Activated gamma-delta T cell treated with anti-CD3 and anti-CD28 coated beads, Interleukin-2, amount 50 U/mL, for 16 hours (primary cell): ENCODE results near the gene ZNF804A.

Experiments
- DNase-seq: peaks from one replicate; pipeline ENCODE4 v3.0.0-alpha.2; 2020; ENCODE audit warnings: low read depth

ZNF804A gene

DNA sequence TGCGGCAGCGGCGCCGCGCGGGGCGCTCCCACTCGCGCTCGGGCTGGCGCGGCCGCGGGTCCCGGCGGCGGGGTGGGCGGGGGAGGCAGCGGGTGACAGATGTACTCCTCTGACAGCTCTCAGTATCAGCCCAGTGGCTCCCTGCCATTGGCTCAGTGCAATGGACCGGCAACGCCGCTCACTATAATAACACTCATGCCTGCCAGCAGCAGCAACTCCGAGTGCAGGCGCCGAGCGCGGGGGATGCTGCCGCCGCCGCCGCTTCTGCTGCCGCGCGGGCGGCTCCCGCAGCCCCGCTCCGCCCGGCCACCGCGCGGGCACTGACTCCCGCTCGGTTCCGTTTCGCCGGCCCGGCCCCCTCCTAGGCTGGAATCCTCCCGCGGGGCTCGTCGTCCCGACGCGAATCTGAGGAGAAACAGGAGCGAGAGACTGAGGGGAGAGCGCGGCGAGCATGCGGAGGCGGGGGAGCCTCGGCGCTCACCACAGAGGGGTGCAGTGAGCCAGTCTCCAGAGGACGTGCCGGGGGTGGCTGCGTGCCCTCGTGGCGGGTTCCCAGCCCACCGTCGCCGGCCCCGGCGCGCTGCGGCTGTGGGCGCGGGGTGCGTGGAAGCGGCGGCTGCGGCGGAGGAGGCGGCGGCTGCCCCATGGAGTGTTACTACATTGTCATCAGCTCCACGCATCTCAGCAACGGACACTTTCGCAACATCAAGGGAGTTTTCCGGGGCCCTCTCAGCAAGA is at the start of gene ZNF804A:
ZNF804A (plus strand) TSS at position 214 of the 738 bp plus-strand sequence; CDS start at position 645, 431 bp downstream.
- DNase-seq: no peak

GRCh38 chr2:184549153-184549552 is 49.2 kb upstream of the ZNF804A start:
- no peak for DNase-seq

GRCh38 chr2:184551626-184552025 is 46.7 kb upstream of the ZNF804A start:
- DNase-seq: no peak

DNA sequence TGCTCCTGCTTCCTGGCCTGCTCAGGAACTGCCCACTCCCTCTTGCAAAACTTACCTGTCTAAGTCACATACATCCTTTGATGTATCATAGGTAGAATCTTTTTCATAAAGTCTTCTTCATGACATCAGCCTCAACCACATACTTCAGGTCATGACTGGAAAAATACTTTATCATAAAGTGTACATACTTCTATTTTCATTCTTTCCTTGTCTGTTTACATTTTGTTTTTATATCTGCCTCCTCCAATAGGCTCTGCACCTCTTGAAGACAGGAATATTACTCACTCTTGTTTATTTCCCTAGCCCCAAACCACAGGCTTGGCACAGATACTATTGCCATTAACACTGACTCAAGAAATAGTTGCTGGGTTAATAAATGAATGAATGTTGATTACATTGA is 43.6 kb upstream of the ZNF804A start:
- DNase-seq: no peak

GRCh38 chr2:184555352-184555751 is 43.0 kb upstream of the ZNF804A start:
- DNase-seq: no peak

DNA sequence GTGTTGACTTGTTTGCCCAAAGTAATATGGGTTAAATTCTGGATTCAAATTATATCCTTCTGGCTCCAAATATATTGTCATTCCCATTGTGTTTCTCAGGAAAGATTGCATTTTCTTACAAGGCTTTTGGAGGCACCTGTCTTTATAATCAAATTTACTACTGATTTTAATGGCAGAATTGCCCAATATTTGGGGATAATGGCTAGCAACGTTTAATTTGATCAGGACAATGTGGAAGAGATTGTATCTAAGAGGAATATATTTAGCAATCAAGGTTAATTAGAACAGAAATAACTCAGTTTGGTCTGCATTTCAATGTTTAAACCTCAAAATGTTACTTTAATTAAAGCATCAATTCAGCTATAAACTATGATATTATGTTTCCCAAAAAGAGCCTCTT is 41.7 kb upstream of the ZNF804A start:
- no peak for DNase-seq

GRCh38 chr2:184558713-184559464 is 39.4 kb upstream of the ZNF804A start:
- DNase-seq: no peak

GRCh38 chr2:184560603-184561002 is 37.7 kb upstream of the ZNF804A start:
- no peak for DNase-seq

DNA sequence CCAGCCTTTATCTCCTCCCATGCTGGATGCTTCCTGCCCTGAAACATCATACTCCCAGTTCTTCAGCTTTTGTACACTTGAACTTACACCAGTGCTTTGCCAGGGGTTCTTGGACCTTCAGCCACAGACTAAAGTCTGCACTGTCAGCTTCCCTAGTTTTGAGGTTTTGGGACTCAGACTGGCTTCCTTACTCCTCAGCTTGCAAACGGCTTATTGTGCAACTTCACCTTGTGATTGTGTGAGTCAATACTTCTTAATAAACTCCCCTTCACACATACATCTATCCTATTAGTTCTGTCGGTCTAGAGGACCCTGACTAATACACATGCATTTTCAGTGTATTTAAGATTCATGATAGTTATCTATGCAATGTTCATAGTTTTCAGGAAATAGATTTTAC is 35.8 kb upstream of the ZNF804A start:
- no peak for DNase-seq

DNA sequence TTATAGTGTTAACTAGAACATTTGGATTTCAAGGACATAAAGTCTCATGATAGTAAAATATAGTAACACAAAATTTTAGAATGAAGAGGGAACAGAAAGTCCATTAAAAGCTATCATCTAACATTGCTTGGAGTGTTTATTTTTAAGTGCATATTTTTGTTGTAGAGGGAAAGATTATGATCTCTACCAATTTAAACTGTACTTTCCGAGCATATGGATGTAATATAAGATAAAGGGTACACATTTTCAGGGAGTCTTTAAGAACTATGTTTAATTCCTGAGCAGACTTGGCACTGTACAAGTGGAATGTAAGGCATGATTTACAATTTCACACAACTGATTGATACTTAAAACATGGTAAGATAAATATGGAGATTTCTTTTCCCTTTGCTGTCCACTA is 34.2 kb upstream of the ZNF804A start:
- DNase-seq: no peak

GRCh38 chr2:184566716-184567115 is 31.6 kb upstream of the ZNF804A start:
- DNase-seq: no peak

DNA sequence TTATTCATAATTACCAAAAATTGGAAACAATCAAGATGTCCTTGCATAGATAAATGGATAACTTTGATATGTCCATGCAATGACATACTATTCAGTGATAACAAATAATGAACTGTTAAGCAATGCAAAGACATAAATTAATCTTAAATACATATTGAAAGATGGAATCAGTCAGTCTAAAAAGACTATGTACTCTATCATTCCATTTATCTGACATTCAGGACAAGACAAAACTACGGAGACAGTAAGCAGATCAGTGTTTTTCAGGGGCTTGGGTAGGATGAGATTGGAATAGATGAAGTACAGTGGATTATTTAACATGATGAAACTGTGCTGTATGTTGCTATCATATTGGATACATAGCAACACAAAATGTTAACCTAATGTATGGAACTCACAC is 21.3 kb upstream of the ZNF804A start:
- no peak for DNase-seq

- no peak for DNase-seq
Observed at GRCh38 chr2:184577743-184578142, 20.6 kb upstream of the ZNF804A start.

GRCh38 chr2:184579226-184579625 is 19.1 kb upstream of the ZNF804A start:
- DNase-seq: no peak

- no peak for DNase-seq
Observed at GRCh38 chr2:184581391-184581790, 16.9 kb upstream of the ZNF804A start.

- DNase-seq: no peak
Observed at GRCh38 chr2:184589261-184589660, 9.1 kb upstream of the ZNF804A start.

DNA sequence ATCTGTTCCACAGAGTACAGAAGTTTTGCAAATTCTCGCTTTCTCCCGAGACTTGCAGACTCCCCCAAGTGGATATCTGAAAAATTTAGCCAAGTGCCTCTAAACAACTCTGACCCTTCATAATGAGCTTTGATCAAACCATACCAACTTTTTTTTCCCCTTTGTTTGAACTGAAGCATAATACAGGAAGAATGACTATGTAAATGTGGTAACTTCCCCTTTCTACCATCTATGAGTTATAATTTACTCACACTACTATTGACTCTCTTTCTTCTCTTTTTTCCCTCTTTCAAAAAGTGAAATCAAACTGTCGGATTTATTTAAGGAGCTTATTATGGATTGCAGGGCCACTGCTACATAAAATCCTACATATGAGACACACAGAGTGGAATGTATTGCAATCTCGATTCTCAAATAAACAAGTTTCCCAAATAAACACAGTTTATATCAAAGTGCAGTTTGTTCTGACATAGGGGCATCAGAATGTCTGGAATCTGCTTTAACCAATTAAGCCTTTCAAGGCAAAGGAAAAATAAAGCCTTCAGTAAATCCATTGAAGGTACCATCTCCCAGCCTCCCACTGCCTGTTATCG is 1.4 kb upstream of the ZNF804A start:
- DNase-seq: no peak

- DNase-seq: no peak
Observed at GRCh38 chr2:184597571-184597991, 748 bp upstream of the ZNF804A start.

DNA sequence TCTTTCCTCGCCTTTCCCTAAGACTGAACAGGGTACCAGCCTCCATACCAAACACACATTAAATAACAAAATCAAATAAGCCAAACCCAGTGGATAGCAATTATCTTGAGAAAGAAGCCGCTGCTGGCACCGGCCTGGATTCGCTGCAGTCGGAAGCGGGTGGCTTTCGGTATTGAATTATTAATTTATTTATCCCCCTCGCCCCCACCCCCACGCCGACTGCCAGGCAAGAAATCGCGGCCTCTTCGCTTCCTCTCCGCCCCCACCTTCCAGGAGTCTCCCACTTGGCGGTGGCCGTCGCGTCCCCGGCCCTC is 370 bp upstream of the ZNF804A start:
- DNase-seq: no peak

DNA sequence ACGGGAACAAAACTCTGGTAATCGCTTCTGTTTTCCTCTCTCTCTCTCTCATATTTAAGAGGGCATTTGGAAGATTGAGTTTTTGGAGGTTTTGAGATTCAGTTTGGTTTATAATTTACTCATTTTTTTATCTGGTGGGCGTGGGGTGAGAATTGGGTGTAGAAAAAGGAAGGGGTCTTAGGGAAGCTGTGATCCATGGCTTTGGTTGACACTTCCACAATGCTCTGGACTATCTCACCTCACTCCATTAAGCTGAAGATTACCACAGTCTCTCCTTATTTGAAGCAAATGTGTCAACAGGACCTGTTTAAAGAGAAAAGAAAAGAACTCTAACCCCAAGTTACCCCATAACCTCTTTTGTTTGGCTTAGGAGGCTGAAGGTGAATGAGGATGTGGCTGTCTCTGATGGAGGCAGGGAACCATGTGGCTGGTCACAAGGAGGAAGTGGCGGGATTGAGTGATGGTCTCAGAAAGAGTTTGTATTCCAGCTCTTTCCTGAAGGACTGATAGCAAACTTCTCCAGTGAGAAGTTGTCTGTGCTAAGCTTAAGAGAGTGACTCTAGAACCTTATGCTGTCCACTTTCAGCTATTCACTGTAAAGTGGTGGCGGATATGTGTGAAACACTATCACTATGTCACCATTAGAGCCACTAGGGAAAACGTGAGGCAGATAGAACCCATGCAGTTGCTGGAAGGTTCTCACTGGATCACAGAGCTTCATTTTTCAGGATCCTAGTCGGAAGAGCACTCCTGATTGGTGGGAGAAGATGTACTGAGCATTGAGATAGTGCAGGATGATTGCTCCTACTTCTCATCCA is 934 bp downstream of the ZNF804A start:
- no peak for DNase-seq

DNA sequence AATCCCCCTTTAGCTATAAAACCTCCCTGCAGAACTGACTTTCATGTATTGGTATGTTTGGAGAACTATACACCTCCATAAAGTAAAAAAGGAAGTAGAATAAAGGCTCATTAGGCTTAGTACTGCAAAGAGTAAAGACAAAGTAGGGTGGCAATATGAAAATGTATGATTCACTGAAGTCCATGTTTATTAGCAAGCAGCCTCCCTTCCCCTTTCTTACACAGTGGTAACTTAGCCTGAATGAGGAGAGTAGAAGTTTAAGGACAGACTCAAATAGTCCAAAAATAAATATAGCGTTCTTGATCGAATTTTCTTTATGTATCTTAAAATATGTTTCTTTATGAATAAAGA is 1.5 kb downstream of the ZNF804A start:
- no peak for DNase-seq

- no peak for DNase-seq
Observed at GRCh38 chr2:184602734-184603133, 4.4 kb downstream of the ZNF804A start.

- DNase-seq: no peak
Observed at GRCh38 chr2:184610891-184611290, 12.6 kb downstream of the ZNF804A start.
